ENCODE results near the gene RNF6. TPM values are rescaled to one million over a fixed set of nuclear protein-coding genes. Genes with fewer than 3 reads are reported as not detected.

Gene RNF6
- total RNA-seq, 6 experiments from 2014 or later, result 47.6 to 51.7 (median 48.5) TPM

DNA sequence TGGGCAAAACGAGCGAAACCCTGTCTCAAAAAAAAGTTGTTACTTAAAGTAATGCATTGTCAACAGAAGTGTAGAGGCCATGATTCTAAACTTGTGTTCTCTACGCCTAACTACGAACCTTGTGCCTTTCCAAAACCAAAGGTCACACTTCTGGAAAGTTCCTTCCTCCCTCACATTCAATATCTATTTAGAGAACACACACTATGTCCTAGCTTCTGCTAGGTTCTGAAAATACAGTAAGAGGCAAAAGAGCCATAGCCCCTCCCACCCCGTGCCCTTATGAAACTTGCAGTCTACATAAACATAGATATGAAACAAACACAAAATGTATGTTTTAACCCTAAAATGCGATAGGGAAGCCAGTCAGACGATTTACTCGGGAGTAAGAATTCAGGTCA, 36.4 kb downstream of the RNF6 start:
- Mint-ChIP-seq H3K27me3 (ENCODE audit: insufficient read depth) (peaks cover 3% of the 10 kb centered on the region; the same call in 1 of the 2 replicates), H3K4me3 (peak overlapping the region; percentile 91), H3K27ac (peak overlapping the region; percentile 80), H3K9me3 (no peaks in the 10 kb centered on the region), H3K4me1 (ENCODE audit: low read depth) (peaks cover 18% of the 10 kb centered on the region), H3K36me3 (ENCODE audit: low read depth) (no peaks in the 10 kb centered on the region)
- no peak for DNase-seq
- no peak for TF ChIP-seq CTCF (IDR thresholded peaks at IDR 0.05)

- H3K27ac Mint-ChIP-seq, result no peak overlapping the region
- no peaks in the 10 kb centered on the region for H3K9me3 Mint-ChIP-seq
- no peaks in the 10 kb centered on the region for H3K36me3 Mint-ChIP-seq (ENCODE audit: low read depth)
- no peak overlapping the region; the same call in 1 of the 2 replicates for H3K4me3 Mint-ChIP-seq
- peaks cover 9% of the 10 kb centered on the region for H3K4me1 Mint-ChIP-seq (ENCODE audit: low read depth)
- H3K27me3 Mint-ChIP-seq (ENCODE audit: insufficient read depth), result peaks cover 3% of the 10 kb centered on the region; the same call in 1 of the 2 replicates
- peak; percentile 94 for TF ChIP-seq CTCF (IDR thresholded peaks at IDR 0.05)
- peak; percentile 53 for DNase-seq
Observed at GRCh38 chr13:26184791-26185250, 37.3 kb downstream of the RNF6 start.

- no peaks in the 10 kb centered on the region for H3K36me3 Mint-ChIP-seq (ENCODE audit: low read depth)
- no peak for DNase-seq
- peaks cover 7% of the 10 kb centered on the region for H3K4me1 Mint-ChIP-seq (ENCODE audit: low read depth)
- H3K27me3 Mint-ChIP-seq (ENCODE audit: insufficient read depth), result peaks cover 3% of the 10 kb centered on the region
- no peak overlapping the region for H3K27ac Mint-ChIP-seq
- no peak overlapping the region for H3K4me3 Mint-ChIP-seq
- no peak for TF ChIP-seq CTCF (IDR thresholded peaks at IDR 0.05)
- no peaks in the 10 kb centered on the region for H3K9me3 Mint-ChIP-seq
Observed at GRCh38 chr13:26183416-26183815, 38.7 kb downstream of the RNF6 start.

DNA sequence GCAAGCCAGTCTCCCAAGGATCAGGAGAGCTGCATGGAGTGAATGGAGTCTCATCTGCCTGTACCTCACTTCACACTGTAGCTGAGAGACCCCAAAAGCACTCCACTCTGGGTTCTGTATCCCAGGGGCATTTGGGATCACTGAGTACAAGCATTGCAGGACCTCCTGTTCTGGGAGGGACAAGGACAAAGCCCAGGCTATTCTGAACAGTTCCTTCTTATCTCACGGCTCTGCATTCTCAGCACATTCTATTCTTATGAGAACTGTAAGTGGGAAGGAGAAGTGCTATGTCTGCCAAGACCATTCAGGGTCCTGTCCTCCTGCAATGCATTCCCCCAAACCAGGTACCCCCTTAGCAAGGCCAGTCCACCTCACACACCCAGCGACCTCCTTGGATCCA, 42.8 kb downstream of the RNF6 start:
- Mint-ChIP-seq H3K36me3 (ENCODE audit: low read depth) (no peaks in the 10 kb centered on the region), H3K9me3 (no peaks in the 10 kb centered on the region), H3K27me3 (ENCODE audit: insufficient read depth) (peaks cover 14% of the 10 kb centered on the region), H3K27ac (no peak overlapping the region), H3K4me3 (no peak overlapping the region), H3K4me1 (ENCODE audit: low read depth) (no peaks in the 10 kb centered on the region)
- TF ChIP-seq CTCF (IDR thresholded peaks at IDR 0.05), result no peak
- no peak for DNase-seq

DNA sequence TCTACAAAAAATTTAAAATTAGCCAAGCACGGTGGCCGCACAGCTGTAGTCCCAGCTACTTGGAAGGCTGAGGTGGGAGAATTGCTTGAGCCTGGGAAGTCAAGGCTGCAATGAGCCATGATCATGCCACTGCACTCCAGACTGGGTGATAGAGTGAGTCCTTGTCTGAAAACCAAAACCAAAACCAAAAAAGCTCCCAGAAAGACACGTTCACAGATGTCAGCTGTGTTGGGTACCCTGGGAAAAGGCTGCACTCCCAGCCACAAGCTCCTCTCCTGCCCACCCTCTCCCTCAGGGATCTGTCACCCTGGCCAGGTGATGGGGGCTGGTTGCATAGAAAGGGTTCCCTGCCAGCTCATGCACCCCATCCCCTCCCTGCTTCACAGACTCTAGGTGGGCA, 53.3 kb downstream of the RNF6 start:
- Mint-ChIP-seq H3K4me3 (peak overlapping the region; percentile 49), H3K27me3 (ENCODE audit: insufficient read depth) (peaks cover 13% of the 10 kb centered on the region), H3K27ac (no peak overlapping the region), H3K36me3 (ENCODE audit: low read depth) (no peaks in the 10 kb centered on the region; the same call in 1 of the 2 replicates), H3K9me3 (no peaks in the 10 kb centered on the region), H3K4me1 (ENCODE audit: low read depth) (peaks cover 26% of the 10 kb centered on the region)
- TF ChIP-seq CTCF (IDR thresholded peaks at IDR 0.05), result no peak
- no peak for DNase-seq

Measured in HFFc6 (cell line).